Measurements from ENCODE around the gene DPYSL3. TPM values are rescaled to one million over a fixed set of nuclear protein-coding genes. Genes with fewer than 3 reads are reported as not detected.

DPYSL3 gene
- total RNA-seq, 4 donors from 2014 or later = 5.2 to 62.9 (median 14.0) TPM

DNA sequence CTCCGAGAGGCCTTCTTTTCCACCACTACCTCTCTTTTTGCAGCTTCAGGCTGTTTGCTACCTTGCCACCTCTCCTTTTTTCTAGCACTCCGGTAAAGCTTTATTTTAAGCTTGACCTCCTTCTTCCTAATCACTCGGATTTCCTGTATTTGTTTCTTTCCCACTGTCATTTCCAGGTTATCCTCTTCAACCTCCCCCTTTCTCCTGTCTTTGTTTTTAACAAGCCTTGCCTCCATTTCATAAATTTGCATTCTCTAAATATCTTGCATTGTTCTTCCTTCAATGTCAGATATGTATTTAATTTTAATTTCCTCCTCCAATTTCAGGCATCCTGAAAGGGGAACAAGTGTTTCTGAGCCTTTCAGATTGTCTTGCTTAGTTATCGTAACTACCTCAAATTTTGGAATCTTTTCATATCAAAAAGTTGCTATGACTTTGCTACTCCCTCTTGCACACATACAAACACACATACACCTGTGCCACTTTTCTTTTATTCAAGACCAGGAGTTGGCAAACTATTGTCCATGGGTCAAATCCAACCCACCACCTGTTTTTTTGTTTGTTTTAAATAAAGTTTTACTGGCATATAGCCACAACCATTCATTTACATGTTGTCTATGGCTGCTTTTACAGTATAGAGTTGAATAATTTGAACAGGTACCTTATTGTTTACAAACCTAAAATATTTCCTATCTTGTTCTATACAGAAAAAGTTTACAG lies 22.7 kb downstream of the DPYSL3 start:
- 64 to 67% methylated on average over 4 of the region's 4 CpGs for WGBS, 2 donors
- Histone ChIP-seq H3K27me3 (no peaks in the 10 kb centered on the region), H3K27ac (peak overlapping the region in 3 of 4 donors; percentile 38 to 45 (median 40)), H3K4me3 (no peak overlapping the region), H3K4me1 (peaks cover 20 to 35% (median 25%) of the 10 kb centered on the region in 3 donors), H3K36me3 (no peaks in the 10 kb centered on the region), H3K9me3 (no peaks in the 10 kb centered on the region)
- no peak for DNase-seq
- TF ChIP-seq, protein P1, sequence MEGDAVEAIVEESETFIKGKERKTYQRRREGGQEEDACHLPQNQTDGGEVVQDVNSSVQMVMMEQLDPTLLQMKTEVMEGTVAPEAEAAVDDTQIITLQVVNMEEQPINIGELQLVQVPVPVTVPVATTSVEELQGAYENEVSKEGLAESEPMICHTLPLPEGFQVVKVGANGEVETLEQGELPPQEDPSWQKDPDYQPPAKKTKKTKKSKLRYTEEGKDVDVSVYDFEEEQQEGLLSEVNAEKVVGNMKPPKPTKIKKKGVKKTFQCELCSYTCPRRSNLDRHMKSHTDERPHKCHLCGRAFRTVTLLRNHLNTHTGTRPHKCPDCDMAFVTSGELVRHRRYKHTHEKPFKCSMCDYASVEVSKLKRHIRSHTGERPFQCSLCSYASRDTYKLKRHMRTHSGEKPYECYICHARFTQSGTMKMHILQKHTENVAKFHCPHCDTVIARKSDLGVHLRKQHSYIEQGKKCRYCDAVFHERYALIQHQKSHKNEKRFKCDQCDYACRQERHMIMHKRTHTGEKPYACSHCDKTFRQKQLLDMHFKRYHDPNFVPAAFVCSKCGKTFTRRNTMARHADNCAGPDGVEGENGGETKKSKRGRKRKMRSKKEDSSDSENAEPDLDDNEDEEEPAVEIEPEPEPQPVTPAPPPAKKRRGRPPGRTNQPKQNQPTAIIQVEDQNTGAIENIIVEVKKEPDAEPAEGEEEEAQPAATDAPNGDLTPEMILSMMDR (IDR thresholded peaks at IDR 0.05) = no peak
- no peak for TF ChIP-seq POLR2A (IDR thresholded peaks at IDR 0.05)
- intact Hi-C loops (cut with DNase I) = no loop called here

DNA sequence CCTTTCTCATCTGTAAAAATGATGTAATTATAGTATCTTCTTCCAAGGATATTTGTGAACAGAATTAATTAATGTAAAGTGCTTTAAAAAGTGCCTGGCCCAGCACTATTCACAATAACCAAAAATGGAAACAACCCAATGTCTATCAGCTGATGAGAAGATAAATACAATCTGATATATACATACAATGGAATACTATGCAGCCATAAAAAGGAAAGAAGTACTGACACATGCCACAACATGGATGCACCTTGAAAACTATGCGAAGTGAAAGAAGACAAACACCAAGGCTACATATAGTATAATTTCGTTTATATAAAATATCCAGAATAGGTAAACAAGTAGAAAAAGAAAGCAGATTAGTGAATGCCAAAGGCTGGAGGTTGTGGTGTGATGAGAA lies 24.1 kb downstream of the DPYSL3 start:
- intact Hi-C loops (cut with DNase I) = no loop called here
- no peaks in the 10 kb centered on the region for H3K36me3 ChIP-seq
- 79 to 80% methylated on average over 2 of the region's 2 CpGs for WGBS, 2 donors
- no peak for DNase-seq
- H3K27ac ChIP-seq = peak overlapping the region; percentile 1 to 91 (median 81)
- peaks cover 20 to 44% (median 33%) of the 10 kb centered on the region in 3 donors for H3K4me1 ChIP-seq
- no peaks in the 10 kb centered on the region for H3K9me3 ChIP-seq
- no peaks in the 10 kb centered on the region for H3K27me3 ChIP-seq
- no peak overlapping the region for H3K4me3 ChIP-seq
- no peak for TF ChIP-seq POLR2A (IDR thresholded peaks at IDR 0.05)
- TF ChIP-seq, protein P1 (IDR thresholded peaks at IDR 0.05) = no peak

DNA sequence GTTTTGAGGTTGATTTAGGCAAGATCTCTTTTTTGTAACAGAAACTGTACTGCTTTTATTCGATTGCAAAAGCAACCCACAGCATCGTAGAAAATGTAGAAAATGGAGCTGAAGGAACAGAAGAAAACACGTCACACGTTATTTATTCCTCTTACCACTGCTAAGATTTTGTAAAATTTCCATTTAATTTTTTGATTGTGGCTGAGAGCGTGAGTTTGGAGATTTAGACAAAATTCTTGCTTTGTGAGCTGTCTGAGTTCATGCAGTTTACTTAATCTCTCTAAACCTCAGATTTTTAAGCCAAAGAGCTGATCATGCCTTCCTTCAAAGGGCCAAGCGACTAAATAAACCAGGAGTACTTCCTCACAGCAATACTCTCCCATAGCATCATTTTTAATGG lies 24.8 kb downstream of the DPYSL3 start:
- Histone ChIP-seq H3K4me3 (peak overlapping the region in 1 of 4 donors; percentile 9), H3K4me1 (peaks cover 20 to 50% (median 38%) of the 10 kb centered on the region in 3 donors), H3K27ac (peak overlapping the region; percentile 58 to 91 (median 81)), H3K9me3 (no peaks in the 10 kb centered on the region), H3K27me3 (no peaks in the 10 kb centered on the region), H3K36me3 (no peaks in the 10 kb centered on the region)
- intact Hi-C loops (cut with DNase I) = no loop called here
- TF ChIP-seq POLR2A (IDR thresholded peaks at IDR 0.05) = no peak
- TF ChIP-seq, protein P1 (IDR thresholded peaks at IDR 0.05) = no peak
- 46 to 60% methylated on average over 6 of the region's 6 CpGs for WGBS, 2 donors
- DNase-seq = no peak

DNA sequence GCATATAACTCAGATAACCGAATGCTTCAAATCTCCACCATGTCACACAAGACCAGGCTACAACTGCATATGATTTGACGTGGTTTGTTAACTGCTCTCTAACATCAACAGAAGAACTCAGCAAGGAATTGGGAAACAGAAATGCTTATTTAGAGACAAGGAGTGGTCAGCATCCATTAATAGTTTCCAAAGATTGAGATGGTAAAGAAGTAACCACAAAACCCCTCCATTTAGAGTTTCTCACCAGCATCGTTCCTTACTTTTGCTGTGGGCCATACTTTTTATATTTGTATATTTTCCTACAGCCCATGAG lies 25.2 kb downstream of the DPYSL3 start:
- DNase-seq = no peak
- H3K4me3 ChIP-seq = peak overlapping the region in 1 of 4 donors; percentile 9
- H3K9me3 ChIP-seq = no peaks in the 10 kb centered on the region
- no peaks in the 10 kb centered on the region for H3K36me3 ChIP-seq
- H3K27me3 ChIP-seq = no peaks in the 10 kb centered on the region
- peaks cover 20 to 53% (median 41%) of the 10 kb centered on the region in 3 donors for H3K4me1 ChIP-seq
- TF ChIP-seq, protein P1 (IDR thresholded peaks at IDR 0.05) = no peak
- TF ChIP-seq POLR2A (IDR thresholded peaks at IDR 0.05) = no peak
- 23 to 50% methylated on average over 3 of the region's 3 CpGs for WGBS, 2 donors
- H3K27ac ChIP-seq = peak overlapping the region; percentile 58 to 91 (median 81)
- intact Hi-C loops (cut with DNase I) = no loop called here

DNA sequence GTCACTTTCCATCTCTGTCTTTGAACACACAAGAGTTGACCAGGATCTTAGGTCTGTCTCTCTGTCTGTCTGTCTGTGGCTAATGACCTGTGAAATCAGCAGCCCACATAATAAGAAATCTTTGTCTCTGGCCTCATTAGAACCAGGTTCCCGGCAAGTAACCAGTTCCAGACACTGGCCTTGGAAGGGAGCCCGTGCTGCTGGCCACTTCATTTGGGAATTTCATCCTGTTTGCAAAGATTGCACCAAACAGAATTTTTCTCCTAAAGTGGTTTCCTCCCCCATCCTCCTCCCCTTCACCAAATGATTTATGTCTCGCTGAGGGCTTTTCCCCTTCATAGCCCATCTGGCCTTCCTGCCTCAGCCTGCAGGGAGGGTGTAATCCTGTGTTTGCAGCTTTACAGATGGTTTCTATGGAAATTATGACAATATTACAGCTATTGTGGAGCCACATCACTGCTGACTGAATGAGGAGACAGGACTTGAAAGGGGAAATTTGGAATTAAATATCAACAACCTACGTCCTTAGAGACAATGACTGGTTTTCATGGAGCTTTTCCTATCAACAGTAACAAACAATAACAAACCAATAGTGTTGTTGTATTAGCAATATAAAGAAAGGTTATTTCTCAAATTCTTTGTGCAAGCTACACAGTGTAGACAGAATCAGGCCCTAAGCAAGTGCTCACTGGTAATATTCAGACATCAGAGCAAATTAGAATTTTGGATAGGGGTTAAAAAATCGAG lies 25.7 kb downstream of the DPYSL3 start:
- peak overlapping the region in 1 of 4 donors; percentile 9 for H3K4me3 ChIP-seq
- peaks cover 20 to 59% (median 46%) of the 10 kb centered on the region in 3 donors for H3K4me1 ChIP-seq
- intact Hi-C loops (cut with DNase I) = no loop called here
- no peaks in the 10 kb centered on the region for H3K9me3 ChIP-seq
- peak overlapping the region; percentile 58 to 91 (median 81) for H3K27ac ChIP-seq
- H3K27me3 ChIP-seq = no peaks in the 10 kb centered on the region
- DNase-seq = no peak
- 5 to 11% methylated on average over 5 of the region's 5 CpGs for WGBS, 2 donors
- TF ChIP-seq POLR2A (IDR thresholded peaks at IDR 0.05) = no peak
- TF ChIP-seq, protein P1 (IDR thresholded peaks at IDR 0.05) = no peak
- H3K36me3 ChIP-seq = no peaks in the 10 kb centered on the region

Measured in esophagus squamous epithelium (tissue), 5 donors.